HG02981 (cell line): ENCODE measurements around the gene UBN1.

Experiments
- ATAC-seq: cut with Tn5 transposase; IDR thresholded peaks from one replicate; pipeline ENCODE4 v1.9.1; 2021; ENCODE audit warnings: mild to moderate bottlenecking, moderate library complexity; ENCODE audit not compliant: unreplicated experiment

UBN1 gene

DNA sequence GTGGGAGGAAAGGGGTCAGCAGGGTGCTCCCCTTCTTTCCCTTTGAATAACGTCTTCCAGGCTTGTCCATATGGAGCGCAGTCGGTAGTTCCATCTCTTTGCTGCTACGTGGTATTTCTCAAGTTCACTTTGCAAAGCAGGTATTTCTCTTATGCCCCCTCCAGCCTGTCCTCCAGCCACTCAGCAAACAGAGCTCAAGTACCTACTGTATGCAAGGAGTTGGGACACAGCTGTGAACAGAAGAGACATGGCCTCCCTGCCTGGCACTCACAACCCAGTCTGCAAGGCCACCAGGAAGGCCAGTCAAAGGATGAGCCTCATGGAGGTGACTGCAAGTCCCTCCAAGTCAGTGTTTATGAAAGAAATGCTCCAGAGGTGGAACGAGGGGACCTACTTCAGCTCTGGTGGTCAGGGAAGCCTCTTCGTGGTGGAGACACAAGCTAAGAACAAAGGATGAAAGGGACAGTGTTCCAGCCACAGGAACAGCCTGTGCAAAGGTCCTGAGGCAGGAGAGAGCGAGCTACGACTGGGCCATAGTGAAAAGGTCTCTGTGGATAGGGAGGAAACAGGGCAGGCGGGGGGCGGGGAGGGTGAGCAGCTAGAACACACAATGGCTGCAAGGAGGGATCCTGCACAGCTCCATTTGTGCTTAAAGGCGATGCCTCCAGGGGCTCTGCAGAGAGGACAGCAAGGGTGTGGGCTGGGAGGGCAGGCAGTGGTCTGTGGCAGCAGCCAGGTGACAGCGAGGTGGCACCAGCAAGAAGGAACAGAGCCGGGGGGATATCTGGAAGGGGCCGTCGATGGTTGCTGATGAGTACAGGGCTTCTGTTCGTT is 57.0 kb downstream of the UBN1 start:
- ATAC-seq, result no peak

DNA sequence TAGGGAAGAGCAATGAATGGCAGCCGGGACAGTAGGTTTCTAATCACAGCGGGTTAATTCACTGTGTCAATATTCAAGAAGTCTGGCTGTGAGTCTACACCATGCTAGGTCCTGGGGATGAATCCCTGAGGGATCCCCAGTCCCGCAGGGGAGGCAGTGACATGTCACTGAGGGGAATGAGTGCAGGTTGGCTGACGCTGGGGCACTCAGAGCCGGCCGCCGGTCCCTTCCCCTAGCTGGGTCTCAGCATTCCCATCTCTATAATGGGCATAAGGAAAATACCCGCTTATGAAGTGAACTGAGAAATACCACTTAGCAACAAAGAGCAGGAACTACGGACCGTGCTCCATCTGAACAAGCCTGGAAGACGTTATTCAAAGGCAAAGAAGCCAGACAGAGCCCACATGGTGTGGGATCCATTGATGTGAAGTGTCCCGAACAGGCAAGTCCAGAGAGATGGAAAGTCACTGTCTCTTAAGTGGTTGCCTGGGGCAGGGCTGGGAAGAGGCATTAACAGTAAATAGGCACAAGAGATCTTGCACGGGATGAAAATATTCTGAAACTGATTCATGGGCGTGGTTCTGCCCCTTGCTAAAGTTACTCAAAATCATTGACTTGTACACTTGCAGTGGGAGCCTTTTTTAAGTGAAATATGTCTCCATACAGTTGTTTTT is 57.8 kb downstream of the UBN1 start:
- no peak for ATAC-seq

DNA sequence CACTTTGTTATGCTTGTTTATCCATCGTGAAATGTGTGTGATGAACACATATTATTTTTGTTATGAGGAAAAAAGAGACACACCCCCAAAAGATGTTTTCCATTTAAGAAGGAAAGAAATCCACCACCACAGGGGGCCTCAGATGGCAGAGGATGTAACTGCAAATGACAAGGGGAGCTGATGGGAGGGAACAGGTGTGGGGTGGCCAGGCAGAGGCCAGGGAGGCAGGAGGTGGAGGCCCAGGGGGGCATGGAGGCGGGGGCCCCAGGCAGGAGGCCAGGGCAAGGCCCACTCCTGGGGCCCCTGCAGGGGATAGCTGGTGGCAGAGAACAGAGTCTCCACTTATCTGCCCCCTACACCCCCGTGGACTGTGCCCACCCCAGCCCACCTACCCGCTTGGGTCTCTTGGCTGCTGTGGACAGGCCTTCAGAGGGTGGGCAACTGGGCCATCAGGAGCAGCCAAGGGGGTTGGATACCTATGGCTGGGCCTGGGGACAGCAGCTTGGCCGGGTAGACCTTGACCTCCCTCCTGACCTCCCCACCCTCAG is 61.6 kb downstream of the UBN1 start:
- no peak for ATAC-seq

DNA sequence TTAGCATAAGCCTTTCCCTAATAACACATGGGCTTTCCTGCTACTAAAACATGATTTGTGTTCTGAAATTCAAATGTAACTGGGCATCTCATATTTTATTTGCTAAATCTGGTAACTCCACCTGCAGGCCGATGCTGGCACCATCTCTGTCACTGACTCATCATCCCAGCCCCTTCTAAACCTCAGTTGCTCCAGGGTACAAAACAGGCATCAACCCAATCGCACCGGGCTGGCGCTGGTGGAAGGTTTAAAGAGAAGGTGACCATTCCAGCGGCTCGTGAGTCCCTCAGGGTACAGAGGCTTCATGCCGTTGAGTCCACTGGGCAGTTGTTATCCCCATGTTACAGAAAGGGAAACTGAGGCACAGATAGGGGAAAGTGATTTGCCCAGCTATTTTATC is 62.5 kb downstream of the UBN1 start:
- no peak for ATAC-seq

DNA sequence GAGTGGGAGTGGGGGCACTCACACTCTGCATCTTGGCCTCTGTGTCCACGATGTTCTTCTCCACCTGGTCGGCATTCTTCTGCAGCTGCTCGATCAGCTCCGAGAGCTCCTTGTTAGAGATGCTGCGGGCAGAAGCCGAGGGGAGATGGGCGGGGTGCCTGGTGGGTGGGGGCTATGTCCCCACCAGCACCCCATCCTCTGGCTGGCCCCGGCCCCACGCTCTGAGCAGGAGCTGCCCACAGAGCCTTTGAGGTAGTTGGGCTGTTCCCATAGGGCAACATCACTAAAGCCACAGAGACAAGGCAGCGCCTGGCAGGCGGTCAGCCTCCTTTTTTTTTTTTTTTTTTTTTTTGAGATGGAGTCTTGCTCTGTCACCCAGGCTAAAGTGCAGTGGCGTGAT is 63.5 kb downstream of the UBN1 start:
- no peak for ATAC-seq

DNA sequence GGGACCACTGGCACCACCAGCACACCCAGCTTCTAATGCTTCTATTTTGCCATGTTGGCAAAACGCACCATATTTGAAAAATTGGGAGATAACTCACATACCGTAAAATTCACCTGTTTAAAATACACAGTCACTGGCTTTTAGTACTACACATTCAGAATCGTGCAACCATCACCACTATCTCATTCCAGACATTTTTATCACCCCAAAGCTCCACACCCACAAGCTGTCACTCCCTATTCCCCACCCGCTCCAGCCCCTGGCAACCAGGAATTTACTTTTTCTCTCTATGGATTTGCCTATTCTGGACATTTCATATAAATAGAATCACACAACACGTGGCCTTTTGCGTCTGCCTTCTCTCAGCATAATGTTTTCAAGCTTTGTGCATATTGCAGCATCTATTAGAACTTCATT is 64.7 kb downstream of the UBN1 start:
- no peak for ATAC-seq

DNA sequence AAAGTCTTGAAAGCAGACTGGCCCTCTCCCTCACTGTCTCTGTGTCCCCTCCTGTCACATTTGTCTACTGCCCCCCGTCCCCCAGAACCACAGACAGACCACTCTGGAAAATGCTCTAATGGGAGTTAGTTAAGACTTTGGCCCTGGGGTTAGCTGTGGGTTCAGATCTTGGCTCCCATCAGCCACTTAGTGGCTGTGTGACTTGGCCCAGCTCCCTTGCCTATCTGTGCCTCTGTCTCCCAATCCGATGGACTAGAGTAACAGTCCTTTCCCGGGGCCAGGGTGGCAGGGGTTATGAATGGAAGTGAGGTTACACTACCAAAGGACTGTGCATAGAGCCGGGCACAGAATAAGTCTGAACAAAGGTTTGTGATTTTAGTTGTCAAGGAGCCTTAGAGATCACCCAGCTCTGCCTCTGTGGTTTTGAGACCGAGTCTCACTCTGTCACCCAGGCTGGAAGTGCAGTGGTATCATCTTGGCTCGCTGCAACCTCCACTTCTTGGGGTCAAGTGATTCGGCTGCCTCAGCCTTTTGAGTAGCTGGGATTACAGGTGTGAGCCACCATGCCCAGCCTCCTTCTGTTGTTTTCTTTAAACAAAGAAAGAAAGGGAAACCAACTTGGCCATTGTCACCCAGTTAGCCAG is 66.0 kb downstream of the UBN1 start:
- no peak for ATAC-seq

DNA sequence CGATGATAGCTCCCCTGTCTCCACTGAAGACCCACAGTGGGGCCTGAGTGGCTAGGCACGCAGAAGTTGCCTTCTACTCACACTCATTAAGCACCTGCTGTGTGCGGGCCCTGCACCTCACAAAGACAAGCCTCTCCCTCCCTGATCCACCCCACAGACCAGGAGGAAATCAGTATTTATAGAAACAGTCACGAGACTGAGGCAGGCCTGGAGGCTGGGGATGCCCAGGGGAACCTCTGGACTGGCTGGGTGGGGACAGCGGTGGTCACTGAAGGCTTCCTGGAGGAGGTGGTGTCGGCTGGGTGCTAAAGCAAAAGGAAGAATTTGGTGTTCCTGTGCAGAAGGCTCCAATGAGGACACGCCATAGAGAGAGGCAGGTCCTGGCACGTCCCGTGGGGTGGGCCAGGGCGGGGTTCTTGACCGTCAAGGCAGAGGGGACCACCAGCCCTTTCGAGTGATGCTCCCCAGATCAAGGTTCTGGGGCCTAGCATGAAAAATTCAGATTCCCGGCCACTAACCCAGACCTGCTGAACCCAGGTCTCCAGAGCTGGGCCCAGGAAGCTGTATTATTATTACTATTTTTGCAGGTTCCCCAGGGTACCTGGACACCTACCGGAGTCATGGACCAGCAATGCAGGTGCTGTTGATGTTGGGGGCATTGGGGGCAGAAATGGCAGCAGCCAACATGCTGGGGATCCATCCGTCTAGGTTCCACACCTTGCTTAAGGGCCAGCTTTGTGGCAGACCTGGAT is 66.7 kb downstream of the UBN1 start:
- no peak for ATAC-seq

DNA sequence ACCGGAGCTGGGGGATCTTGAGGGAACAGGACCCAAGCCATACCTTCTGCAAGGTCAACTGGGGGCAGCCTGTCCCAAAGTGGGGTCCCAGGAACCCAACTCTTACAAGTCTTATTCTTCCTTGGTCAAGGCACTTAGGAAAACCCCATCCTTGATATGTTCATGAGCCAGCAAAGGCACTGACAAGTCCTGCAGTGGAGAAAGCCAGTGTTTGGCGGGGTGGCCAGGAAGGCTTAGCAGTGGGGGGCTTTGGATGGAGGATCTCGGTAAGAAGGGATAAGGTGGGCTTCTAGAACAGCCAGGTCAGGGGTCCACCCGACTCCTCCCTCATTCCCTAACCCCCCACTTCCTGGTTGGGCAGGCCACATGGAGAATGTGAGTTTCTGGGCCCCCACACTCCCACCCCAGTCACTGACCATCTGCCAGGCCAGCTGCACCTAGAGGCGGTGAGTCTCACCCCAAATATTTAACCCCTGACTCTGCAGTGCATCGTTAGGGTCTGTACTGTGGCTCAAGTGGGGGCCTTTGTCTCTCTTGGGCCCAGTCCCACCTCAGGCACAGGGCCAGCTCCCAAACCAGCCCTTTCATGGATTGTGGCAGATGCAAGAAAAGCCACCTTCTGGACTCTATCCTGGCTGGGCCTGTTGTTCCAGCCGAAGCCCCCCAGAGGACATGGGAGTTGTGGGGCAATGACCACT is 67.4 kb downstream of the UBN1 start:
- no peak for ATAC-seq

DNA sequence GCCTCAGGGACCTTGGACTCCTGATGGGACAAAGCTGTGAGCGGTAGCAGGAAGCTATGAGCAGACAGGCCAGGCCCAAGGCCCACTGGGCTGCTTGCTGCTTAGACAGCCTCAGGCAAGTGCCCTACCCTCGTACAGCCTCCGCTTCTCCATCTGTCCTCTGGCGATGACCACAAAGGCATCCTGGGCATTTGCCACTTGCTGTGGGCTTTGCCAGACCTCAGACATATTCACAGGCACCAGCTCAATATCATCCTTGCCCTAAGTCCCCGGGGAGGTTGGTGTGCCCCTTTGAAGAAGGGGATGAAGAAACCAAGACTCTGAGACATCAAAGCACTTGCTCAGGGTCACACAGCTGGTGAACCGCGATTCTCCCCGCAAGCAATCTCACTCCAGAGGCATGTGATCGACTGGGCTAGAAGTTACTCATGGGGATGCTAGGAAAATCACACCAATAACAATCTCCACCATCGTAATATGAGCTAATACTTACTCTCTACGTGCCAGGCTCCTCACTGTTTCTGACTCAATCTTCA is 68.0 kb downstream of the UBN1 start:
- ATAC-seq, result no peak

DNA sequence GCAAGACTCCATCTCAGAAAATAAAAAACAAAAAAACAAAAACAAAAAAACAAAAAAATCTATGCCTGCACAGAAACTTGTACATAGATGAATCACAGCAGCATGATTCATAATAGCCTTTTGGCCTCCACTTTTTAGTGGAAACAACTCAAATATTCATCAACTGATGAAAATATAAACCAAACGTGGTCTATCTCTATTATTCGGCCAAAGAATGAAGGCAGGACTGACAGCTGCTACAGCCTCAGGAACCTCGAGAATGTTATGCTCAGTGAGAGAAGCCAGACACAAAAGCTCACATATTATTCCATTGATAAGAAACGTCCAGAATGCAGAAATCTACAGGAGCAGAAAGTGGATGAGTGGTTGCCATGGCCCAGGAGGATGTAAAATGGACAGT is 69.8 kb downstream of the UBN1 start:
- ATAC-seq, result no peak

DNA sequence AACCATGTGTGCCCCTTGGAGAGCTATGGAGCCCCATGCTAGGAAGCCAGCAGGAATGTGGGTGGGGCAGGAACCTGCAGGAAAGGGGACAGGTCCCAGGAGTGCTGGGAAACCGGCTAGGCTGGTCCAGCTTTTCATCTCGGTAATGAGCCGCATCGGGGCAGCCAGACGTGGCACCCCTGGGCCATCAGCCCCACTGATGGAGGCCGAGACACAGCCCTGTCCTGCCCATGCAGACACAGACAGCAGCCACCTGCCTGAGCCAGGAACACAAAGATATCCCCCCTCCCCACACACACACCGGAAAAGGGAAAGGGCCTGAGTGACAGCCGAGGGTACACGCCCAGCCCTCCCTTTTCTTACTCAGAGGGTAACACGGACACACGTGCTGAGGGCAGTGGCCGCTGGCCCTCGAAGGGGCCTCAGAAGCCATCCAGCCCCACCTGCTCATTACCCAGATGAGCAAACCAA is 71.5 kb downstream of the UBN1 start:
- ATAC-seq, result no peak

DNA sequence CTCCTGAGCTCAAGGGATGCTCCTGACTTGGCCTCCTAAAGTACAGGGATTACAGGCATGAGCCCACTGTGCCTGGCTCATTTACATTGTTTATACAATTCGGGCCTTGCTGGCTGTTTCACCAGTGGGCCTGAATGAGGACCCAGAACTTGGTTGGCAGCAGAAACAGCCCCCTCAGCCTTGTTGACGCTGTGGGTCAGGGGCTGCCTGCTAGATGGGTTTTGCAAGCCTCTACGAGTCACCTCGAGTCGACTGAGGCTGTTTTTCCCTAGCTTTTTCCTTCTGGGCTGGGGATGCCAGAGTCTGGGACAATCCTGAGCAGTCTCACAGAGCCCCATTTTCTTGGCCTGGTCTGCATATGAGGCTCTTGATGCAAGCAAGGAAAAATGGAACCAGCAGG is 73.5 kb downstream of the UBN1 start:
- ATAC-seq, result no peak

DNA sequence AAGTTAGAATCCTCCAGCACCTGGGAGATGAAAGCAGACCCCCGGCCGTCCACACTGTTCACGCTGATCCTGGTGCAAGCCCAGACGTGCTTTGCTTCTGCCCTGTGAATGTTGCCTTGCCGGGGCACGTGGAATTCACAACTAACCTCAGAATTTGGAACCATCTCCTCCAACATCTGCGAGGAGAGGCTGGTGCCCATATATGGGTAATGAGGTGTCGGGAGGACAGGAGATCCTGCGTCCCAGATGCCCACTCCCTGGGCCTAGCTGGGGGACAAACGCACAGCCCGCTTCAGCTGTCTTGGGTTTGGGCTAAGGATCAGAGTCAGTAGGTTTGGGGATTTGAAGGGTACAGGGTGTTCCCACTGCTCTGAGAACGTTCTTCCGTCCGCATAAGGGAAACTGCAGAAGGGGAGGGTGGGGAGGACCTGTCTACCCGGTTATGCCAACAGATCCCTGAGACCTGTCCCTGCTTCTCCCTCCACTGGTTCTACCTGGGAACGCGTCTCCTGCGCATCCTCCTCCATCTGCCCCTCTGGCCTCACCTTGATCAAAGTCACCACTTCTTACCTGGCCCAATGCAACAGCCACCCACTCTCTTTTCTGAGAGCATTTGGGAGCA is 75.6 kb downstream of the UBN1 start:
- ATAC-seq, result no peak

DNA sequence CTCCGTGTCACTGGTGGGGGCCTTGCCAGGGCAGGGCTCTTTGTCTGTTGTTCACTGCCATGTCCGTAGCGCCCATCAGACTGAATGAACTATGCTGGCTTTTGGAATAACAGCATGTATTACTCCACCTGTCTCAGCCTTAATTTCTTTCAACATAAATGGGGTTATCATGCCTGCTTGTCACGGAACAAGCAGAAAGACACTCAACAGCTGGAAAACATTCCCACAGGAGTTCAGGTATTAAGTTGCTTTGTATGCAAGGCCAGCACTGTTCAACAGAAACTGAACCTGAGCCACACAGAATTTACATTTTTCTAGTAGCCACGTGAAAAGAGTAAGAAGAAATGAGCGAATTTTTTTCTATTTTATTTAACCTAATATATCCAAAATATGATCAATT is 76.6 kb downstream of the UBN1 start:
- ATAC-seq, result no peak

DNA sequence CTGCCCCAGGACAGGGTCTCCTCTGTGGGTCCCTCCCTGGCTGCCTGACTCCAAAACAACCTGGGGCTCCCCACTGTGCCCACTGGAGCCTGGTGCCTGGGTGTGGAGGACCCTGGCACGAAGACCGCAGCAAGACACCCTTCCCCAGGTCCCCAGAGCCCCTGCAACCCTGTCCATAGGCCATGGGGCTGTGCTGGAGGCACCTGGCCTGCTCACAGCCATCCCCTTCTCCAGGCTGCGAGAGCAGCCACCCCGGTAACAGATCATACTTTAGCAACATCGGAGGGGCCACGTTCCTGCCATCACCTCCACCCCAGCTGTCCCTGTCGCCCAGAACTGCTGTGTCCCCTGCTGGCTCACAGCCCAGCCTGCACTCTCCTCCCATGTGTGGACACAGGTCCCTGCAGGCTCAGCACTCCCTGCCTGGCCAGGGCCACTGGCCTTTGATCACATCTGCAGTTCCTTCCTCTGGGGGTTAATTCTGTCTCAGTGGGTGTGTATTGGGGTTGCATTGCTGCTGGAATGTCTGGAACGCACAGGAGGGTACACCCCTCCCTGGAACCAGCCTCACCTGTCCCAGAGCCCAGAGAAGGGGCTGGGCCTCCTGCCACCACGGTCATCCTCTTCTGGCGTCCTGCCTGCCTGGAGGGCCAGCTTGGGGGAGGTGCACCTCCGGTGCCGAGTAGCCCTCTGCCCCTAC is 77.5 kb downstream of the UBN1 start:
- ATAC-seq, result no peak

DNA sequence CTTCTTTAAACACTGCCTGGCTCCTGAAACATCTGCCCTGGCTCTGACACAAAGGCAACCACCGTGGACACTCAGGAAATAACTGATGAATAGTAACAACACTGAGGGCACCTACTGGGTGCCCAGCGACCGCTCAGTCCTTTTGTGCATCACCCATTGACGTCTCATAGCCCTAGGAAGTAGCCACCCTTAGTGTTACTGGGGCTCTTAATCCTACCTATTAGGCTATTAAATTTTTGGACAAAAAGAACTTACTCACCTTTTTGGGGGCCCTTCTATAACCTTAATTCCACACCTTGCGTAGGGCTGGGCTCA is 78.0 kb downstream of the UBN1 start:
- ATAC-seq, result no peak

DNA sequence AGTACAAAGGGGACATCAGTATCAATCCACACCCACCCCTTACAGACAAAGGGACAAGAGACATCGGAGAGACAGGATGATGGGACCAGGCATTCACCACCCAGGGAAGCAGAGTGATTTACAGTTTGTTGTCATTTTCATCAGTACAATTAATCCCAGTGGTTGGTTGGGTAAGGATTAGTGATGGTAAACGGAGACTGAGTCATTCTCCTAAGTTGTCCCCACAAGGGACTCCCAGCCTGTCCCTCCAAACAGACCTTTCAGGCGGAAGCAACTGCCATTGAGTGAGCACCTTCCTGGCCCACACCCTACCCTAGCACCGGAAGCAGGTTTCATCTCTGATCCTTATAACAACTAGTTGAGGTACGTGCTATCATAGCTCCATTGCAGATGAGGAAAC is 78.5 kb downstream of the UBN1 start:
- ATAC-seq, result no peak

DNA sequence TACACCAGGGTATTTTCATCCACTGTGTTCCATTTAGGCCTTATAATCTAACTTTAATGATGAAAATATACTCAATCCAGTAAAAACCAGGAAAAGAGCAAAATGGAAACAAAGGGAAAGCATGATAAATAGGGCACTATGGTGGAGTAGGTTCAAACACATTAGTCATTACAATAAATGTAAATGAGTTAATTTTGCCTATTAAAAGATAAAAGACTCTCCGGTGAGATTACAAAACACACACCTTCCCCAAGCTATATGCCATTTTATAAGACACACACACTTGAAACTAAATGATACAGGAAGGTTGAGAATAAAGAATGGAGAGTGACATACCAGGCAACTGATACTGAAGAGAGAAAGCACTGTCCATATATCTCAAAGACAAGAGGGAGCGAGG is 79.6 kb downstream of the UBN1 start:
- ATAC-seq, result no peak
